T-cell (primary cell): ENCODE measurements around the gene NVL. TPM values are rescaled to one million over a fixed set of nuclear protein-coding genes. Genes with fewer than 3 reads are reported as not detected.

Experiments used
- ATAC-seq, 4 experiments: fragments of 200-7000 bp in 3 of 4; fragments of 150-1000 bp in 1 of 4; cut with Tn5 transposase; replicated peaks in 1 of 4; 1 replicate in 3 of 4; 2 replicates in 1 of 4; pipeline ENCODE4 v1.10.0; 2021; ENCODE audit warnings: moderate library complexity in 3 of 4, mild to moderate bottlenecking in 2 of 4, moderate number of reproducible peaks in 1 of 4
- CTCF ChIA-PET, 2 donors: fragments of 300-600 bp; sonication (Branson Sonifier 250); formaldehyde crosslinking; loops; one replicate each; lab custom pipeline; 2022; ENCODE audit warnings: antibody characterized with exemption in 2 of 2; lab: Charles Lee
- POLR2A ChIA-PET, 2 donors: fragments of 300-600 bp; sonication (Branson Sonifier 250); formaldehyde crosslinking; loops; one replicate each; lab custom pipeline; 2022; ENCODE audit warnings: antibody characterized with exemption in 2 of 2; lab: Charles Lee
- DNase-seq, 35 experiments: peaks; one replicate each; pipeline versions ENCODE4 v3.0.0 to v3.0.0-alpha.2; 2013 to 2023
- H3K27ac ChIP-seq: one replicate; pipeline ENCODE4 v1.5.1; 2013; ENCODE audit warnings: low read length
- H3K27me3 ChIP-seq, 2 experiments: replicated peaks in 1 of 2; 1 replicate in 1 of 2; 2 replicates in 1 of 2; pipeline versions ENCODE4 v1.6.1 to v1.7.0; 2013; ENCODE audit warnings: low read length in 1 of 2, mixed read lengths in 1 of 2; ENCODE audit not compliant: control insufficient read depth in 2 of 2, insufficient read depth in 2 of 2; ENCODE audit errors: extremely low read depth in 1 of 2
- H3K36me3 ChIP-seq, 2 donors: 1 replicate in 1 of 2; 2 replicates in 1 of 2; pipeline versions ENCODE4 v1.6.1 to v1.7.0; 2013; ENCODE audit warnings: low read length in 1 of 2; ENCODE audit not compliant: control insufficient read depth in 2 of 2, insufficient read depth in 1 of 2; ENCODE audit errors: extremely low read depth in 1 of 2
- H3K4me1 ChIP-seq, 2 experiments: 1 replicate in 1 of 2; 2 replicates in 1 of 2; pipeline versions ENCODE4 v1.6.1 to v1.7.0; 2013; ENCODE audit warnings: low read length in 2 of 2, mixed read lengths in 1 of 2; ENCODE audit not compliant: insufficient read depth in 2 of 2, control insufficient read depth in 1 of 2; ENCODE audit errors: extremely low read depth in 1 of 2
- H3K4me3 ChIP-seq, 2 donors: 1 replicate in 1 of 2; 2 replicates in 1 of 2; pipeline versions ENCODE4 v1.5.1 to v1.7.0; 2013; ENCODE audit warnings: mild to moderate bottlenecking in 2 of 2, low read length in 1 of 2, moderate library complexity in 1 of 2; ENCODE audit not compliant: control insufficient read depth in 1 of 2; ENCODE audit errors: extremely low read depth in 1 of 2
- H3K9me3 ChIP-seq: 2 replicates; pipeline ENCODE4 v1.7.0; 2013
- H3K27ac Mint-ChIP-seq, 2 donors: one replicate each; pipeline ENCODE4 v1.8.0; 2020 to 2021; ENCODE audit warnings: mild to moderate bottlenecking in 2 of 2, mixed read lengths in 2 of 2
- H3K27me3 Mint-ChIP-seq, 2 donors: one replicate each; pipeline ENCODE4 v1.8.0; 2021 to 2022; ENCODE audit warnings: mixed read lengths in 2 of 2
- H3K36me3 Mint-ChIP-seq: one replicate; pipeline ENCODE4 v1.8.0; 2021; ENCODE audit warnings: mixed read lengths
- H3K4me1 Mint-ChIP-seq, 3 donors: one replicate each; pipeline ENCODE4 v1.8.0; 2020 to 2022; ENCODE audit warnings: mixed read lengths in 3 of 3, mild to moderate bottlenecking in 1 of 3
- H3K4me3 Mint-ChIP-seq, 3 donors: one replicate each; pipeline ENCODE4 v1.8.0; 2020 to 2022; ENCODE audit warnings: mild to moderate bottlenecking in 3 of 3, mixed read lengths in 3 of 3, moderate library complexity in 3 of 3
- H3K9me3 Mint-ChIP-seq, 3 donors: one replicate each; pipeline ENCODE4 v1.8.0; 2020 to 2022; ENCODE audit warnings: mixed read lengths in 3 of 3
- WGBS: methylation state at CpG from one replicate; pipeline ENCODE4 v1.1.5; 2013; ENCODE audit warnings: missing lambda C conversion rate; ENCODE audit not compliant: insufficient coverage; 5-methylcytosine and 5-hydroxymethylcytosine counted together
- total RNA-seq, 35 experiments: library from RNA in 6 of 35; stranded (reverse) in 6 of 35; fragments of 120-200 nt in 1 of 35; gene quantifications; one replicate each; pipeline versions ENCODE4 v1.2.1 to v1.2.4 and lab custom pipeline; 2013 to 2026

The NVL gene
- total RNA-seq, 5 donors from 2014 or later (not counting 1 experiment from before 2014, with no cell fraction given) = 32.5 to 42.0 (median 37.6) TPM

- no peaks in the 10 kb centered on the region for H3K27me3 ChIP-seq
- H3K9me3 Mint-ChIP-seq = no peaks in the 10 kb centered on the region
- peaks cover 0 to 4% of the 10 kb centered on the region in 2 donors for H3K36me3 ChIP-seq
- H3K9me3 ChIP-seq = no peaks in the 10 kb centered on the region
- no peaks in the 10 kb centered on the region for H3K27me3 Mint-ChIP-seq
- ChIA-PET CTCF (interaction anchor here in 1 of 2 donors (0.6 kb wide), 1 partner anchor 16 kb away, joined by 4 read pairs; no protein-coding TSS in a partner anchor), POLR2A (interaction anchor here in 1 of 2 donors (0.6 kb wide), 1 partner anchor 422 kb away, joined by 7 read pairs; no protein-coding TSS in a partner anchor)
- H3K27ac Mint-ChIP-seq = no peak overlapping the region
- H3K4me1 Mint-ChIP-seq = peaks cover 43 to 56% (median 48%) of the 10 kb centered on the region in 3 donors
- no peak for DNase-seq
- H3K27ac ChIP-seq = no peak overlapping the region
- H3K4me1 ChIP-seq = peaks cover 17 to 20% of the 10 kb centered on the region in 2 experiments
- H3K36me3 Mint-ChIP-seq = peaks cover 4% of the 10 kb centered on the region
- no peak overlapping the region for H3K4me3 ChIP-seq
- H3K4me3 Mint-ChIP-seq = peak overlapping the region in 1 of 3 donors; percentile 95
- 100% methylated on average over 1 of the region's 2 CpGs for WGBS
- ATAC-seq = no peak
These were observed 1.9 kb upstream of the NVL start for GRCh38 chr1:224331824-224332223.

GRCh38 chr1:224331326-224331725, 1.4 kb upstream of the NVL start:
- ChIA-PET POLR2A (interaction anchor here (0.6 kb wide), 3 partner anchors 43 to 422 kb away, joined by 3 to 7 read pairs (median 4); no protein-coding TSS in a partner anchor), CTCF (interaction anchor here (0.5 to 0.7 kb wide), 3 partner anchors 9 to 174 kb away, joined by 4 to 5 read pairs (median 4); no protein-coding TSS in a partner anchor)
- H3K9me3 ChIP-seq = no peaks in the 10 kb centered on the region
- H3K36me3 ChIP-seq = peaks cover 0 to 6% of the 10 kb centered on the region in 2 donors
- Mint-ChIP-seq H3K36me3 (peaks cover 4% of the 10 kb centered on the region), H3K4me1 (peaks cover 43 to 58% (median 51%) of the 10 kb centered on the region in 3 donors), H3K9me3 (no peaks in the 10 kb centered on the region), H3K4me3 (peak overlapping the region; percentile 53 to 98 (median 95)), H3K27ac (peak overlapping the region in 1 of 2 donors; percentile 100), H3K27me3 (no peaks in the 10 kb centered on the region)
- DNase-seq (no peak), ATAC-seq (no peak)
- H3K27ac ChIP-seq = no peak overlapping the region
- no peak overlapping the region for H3K4me3 ChIP-seq
- no CpG with 5 or more reads among the region's 2 CpGs for WGBS
- no peaks in the 10 kb centered on the region for H3K27me3 ChIP-seq
- H3K4me1 ChIP-seq = peaks cover 17 to 21% of the 10 kb centered on the region in 2 experiments

- Histone ChIP-seq H3K4me1 (peaks cover 17 to 21% of the 10 kb centered on the region in 2 experiments), H3K27ac (peak overlapping the region; percentile 94), H3K36me3 (peaks cover 2 to 11% of the 10 kb centered on the region in 2 donors), H3K27me3 (no peaks in the 10 kb centered on the region), H3K4me3 (peak overlapping the region; percentile 81 to 98), H3K9me3 (no peaks in the 10 kb centered on the region)
- Mint-ChIP-seq H3K9me3 (no peaks in the 10 kb centered on the region), H3K27ac (peak overlapping the region; percentile 98 to 100), H3K36me3 (peaks cover 10% of the 10 kb centered on the region), H3K4me3 (peak overlapping the region; percentile 95 to 98 (median 96)), H3K27me3 (no peaks in the 10 kb centered on the region), H3K4me1 (peaks cover 43 to 63% (median 56%) of the 10 kb centered on the region in 3 donors)
- 0% methylated on average over 2 of the region's 7 CpGs for WGBS
- peak in 1 of 4 experiments; percentile 2 for ATAC-seq
- no peak for DNase-seq
- ChIA-PET POLR2A (no interaction called here), CTCF (interaction anchor here in 1 of 2 donors (1.3 to 1.4 kb wide), 3 partner anchors 12 to 220 kb away, joined by 3 to 10 read pairs (median 4); no protein-coding TSS in a partner anchor)
These were observed 509 bp downstream of the NVL start for GRCh38 chr1:224329484-224329841.

- POLR2A ChIA-PET = no interaction called here
- Histone ChIP-seq H3K36me3 (peaks cover 4 to 13% of the 10 kb centered on the region in 2 donors), H3K27ac (no peak overlapping the region), H3K27me3 (no peaks in the 10 kb centered on the region), H3K4me3 (peak overlapping the region in 1 of 2 donors; percentile 98), H3K9me3 (no peaks in the 10 kb centered on the region), H3K4me1 (peaks cover 17 to 21% of the 10 kb centered on the region in 2 experiments)
- peaks cover 10% of the 10 kb centered on the region for H3K36me3 Mint-ChIP-seq
- H3K27me3 Mint-ChIP-seq = no peaks in the 10 kb centered on the region
- no CpG with 5 or more reads among the region's 6 CpGs for WGBS
- H3K4me1 Mint-ChIP-seq = peaks cover 42 to 61% (median 54%) of the 10 kb centered on the region in 3 donors
- no peak for ATAC-seq
- H3K9me3 Mint-ChIP-seq = no peaks in the 10 kb centered on the region
- DNase-seq = no peak
- peak overlapping the region; percentile 75 to 98 (median 95) for H3K4me3 Mint-ChIP-seq
- no peak overlapping the region for H3K27ac Mint-ChIP-seq
- CTCF ChIA-PET = interaction anchor here in 1 of 2 donors (1.3 kb wide), 1 partner anchor 11 kb away, joined by 4 read pairs; no protein-coding TSS in a partner anchor
These were observed 1.3 kb downstream of the NVL start for GRCh38 chr1:224328644-224329043.

GRCh38 chr1:224325959-224326358, 4.0 kb downstream of the NVL start:
- peaks cover 55 to 63% (median 59%) of the 10 kb centered on the region in 3 donors for H3K4me1 Mint-ChIP-seq
- ChIA-PET POLR2A (interaction anchor here in 1 of 2 donors (0.6 kb wide), 1 partner anchor 143 kb away, joined by 3 read pairs; the partner anchor contains the start of gene DEGS1), CTCF (no interaction called here)
- ATAC-seq (no peak), DNase-seq (no peak)
- no peak overlapping the region for H3K4me3 Mint-ChIP-seq
- peaks cover 13% of the 10 kb centered on the region for H3K36me3 Mint-ChIP-seq
- WGBS = no CpG with 5 or more reads among the region's 1 CpG
- H3K36me3 ChIP-seq = peaks cover 4 to 21% of the 10 kb centered on the region in 2 donors
- peaks cover 17 to 20% of the 10 kb centered on the region in 2 experiments for H3K4me1 ChIP-seq
- no peak overlapping the region for H3K4me3 ChIP-seq
- no peaks in the 10 kb centered on the region for H3K27me3 Mint-ChIP-seq
- H3K27ac Mint-ChIP-seq = no peak overlapping the region
- no peak overlapping the region for H3K27ac ChIP-seq
- H3K27me3 ChIP-seq = no peaks in the 10 kb centered on the region
- no peaks in the 10 kb centered on the region for H3K9me3 ChIP-seq
- H3K9me3 Mint-ChIP-seq = no peaks in the 10 kb centered on the region

- Mint-ChIP-seq H3K27me3 (no peaks in the 10 kb centered on the region), H3K36me3 (peaks cover 13% of the 10 kb centered on the region), H3K4me3 (no peak overlapping the region), H3K27ac (no peak overlapping the region), H3K9me3 (no peaks in the 10 kb centered on the region), H3K4me1 (peaks cover 22 to 35% (median 31%) of the 10 kb centered on the region in 3 donors)
- Histone ChIP-seq H3K9me3 (no peaks in the 10 kb centered on the region), H3K4me3 (no peak overlapping the region), H3K36me3 (peaks cover 4 to 20% of the 10 kb centered on the region in 2 donors), H3K4me1 (peaks cover 0 to under 1% of the 10 kb centered on the region in 2 experiments), H3K27me3 (no peaks in the 10 kb centered on the region), H3K27ac (no peak overlapping the region)
- POLR2A ChIA-PET = interaction anchor here in 1 of 2 donors (0.6 kb wide), 1 partner anchor 602 kb away, joined by 7 read pairs; no protein-coding TSS in a partner anchor
- no peak for DNase-seq
- ATAC-seq = no peak
- WGBS = no CpG with 5 or more reads among the region's 2 CpGs
- CTCF ChIA-PET = interaction anchor here in 1 of 2 donors (0.7 kb wide), 1 partner anchor 9 kb away, joined by 5 read pairs; no protein-coding TSS in a partner anchor
These were observed 8.3 kb downstream of the NVL start for GRCh38 chr1:224321706-224322105.
